Stimulated activated CD4-positive, alpha-beta T cell treated with anti-CD3 and anti-CD28 coated beads, Interleukin-1b, Interleukin-23, amount 100 ng/mL, for 1 hour (primary cell): ENCODE results near the gene MED27.
"Not testable (repeated sequence)": the region's sequence is repeated elsewhere in the genome, so short reads cannot be mapped to it uniquely, and the experiment has no call there.

Experiments used
- DNase-seq, 2 donors: peaks; one replicate each; pipeline ENCODE4 v3.0.0-alpha.2; 2020; ENCODE audit warnings: low read depth in 2 of 2

The MED27 gene

GRCh38 chr9:131925677-131926177 lies 153.9 kb downstream of the MED27 start:
- DNase-seq, result no peak

GRCh38 chr9:131923766-131924165 lies 155.9 kb downstream of the MED27 start:
- DNase-seq, result no peak

DNA sequence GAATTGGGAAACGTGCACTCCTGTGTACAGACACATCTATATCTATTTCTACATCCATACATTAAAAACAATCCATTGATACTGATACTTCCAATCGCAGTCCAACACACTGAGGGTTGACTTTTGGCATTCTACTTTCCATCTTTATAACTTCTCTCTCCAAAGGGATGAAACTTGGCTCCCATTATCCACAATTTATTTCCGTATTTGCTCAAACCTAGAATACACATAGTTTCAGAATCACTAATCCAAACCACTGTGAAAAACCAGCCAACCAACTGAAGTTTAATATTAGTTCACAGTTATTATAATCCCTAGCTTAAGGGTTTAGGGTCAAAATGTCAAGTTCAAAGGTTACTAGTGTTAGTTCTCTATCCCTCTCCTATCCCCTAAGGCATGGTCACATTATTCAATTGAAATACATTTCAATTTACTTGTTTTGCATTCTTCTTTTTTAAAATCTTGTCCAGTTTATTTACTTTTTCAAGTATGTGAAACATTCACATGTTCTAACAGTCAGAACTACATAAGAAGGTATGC lies 156.5 kb downstream of the MED27 start:
- DNase-seq, result no peak

GRCh38 chr9:131921635-131922034 lies 158.0 kb downstream of the MED27 start:
- not testable (repeated sequence) for DNase-seq

DNA sequence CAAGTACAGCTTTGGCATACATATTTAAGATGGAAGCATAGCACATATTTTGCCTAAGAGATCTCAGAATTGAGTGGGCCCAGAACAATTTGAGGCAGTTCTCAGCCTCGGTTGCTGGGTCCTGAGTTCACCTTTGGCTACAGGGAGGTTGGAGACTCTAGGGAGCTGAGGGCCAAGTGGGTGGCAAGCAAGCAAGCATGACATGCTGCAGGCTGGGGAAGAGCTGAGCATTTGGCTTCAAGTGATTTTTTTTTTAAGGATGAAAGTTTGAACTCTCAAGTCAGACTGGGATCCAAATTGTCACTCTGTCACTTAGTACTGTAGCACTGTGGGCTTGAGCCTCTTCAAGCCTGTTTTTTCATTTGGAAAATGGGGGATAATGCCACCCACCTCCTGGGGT lies 160.5 kb downstream of the MED27 start:
- no peak for DNase-seq

DNA sequence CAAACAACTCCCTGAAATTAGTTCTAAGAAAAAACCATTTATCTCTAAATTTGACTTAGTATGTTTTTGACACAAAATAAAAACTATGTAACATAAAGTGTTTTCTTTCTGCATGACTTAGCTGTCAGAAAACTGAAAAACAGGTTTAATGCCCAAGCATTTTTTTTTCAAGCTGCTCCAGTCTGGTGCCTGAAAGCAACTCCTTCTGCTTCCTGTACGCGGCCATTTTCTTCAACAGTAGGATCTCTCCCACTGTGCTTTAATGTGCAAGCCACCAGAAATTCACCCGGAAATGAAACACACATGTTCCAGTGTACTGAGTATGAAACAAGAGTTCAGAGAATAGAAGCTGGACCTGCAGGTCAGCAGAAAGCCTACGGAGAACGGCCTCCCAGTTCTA lies 161.2 kb downstream of the MED27 start:
- no peak for DNase-seq

DNA sequence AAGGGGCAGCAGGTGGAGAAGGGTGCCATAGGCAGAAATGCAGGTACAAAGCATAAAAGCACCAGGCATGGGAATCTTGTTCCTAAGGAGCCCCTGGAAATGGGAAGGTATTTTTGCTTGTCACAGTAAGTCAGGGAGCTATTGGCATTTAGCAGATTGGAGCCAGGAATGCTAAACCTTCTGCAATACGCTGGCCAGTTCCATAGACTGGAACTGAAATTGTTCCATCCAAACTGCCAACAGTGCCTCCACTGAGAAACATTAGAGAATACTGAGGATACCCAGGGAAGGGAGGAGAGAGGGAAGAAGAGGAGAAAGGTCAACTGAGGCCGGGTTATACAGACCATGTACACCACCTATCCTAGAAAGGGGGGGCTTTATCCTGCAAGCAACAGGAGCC lies 162.7 kb downstream of the MED27 start:
- DNase-seq, result no peak

GRCh38 chr9:131915181-131915580 lies 164.5 kb downstream of the MED27 start:
- DNase-seq, result no peak

DNA sequence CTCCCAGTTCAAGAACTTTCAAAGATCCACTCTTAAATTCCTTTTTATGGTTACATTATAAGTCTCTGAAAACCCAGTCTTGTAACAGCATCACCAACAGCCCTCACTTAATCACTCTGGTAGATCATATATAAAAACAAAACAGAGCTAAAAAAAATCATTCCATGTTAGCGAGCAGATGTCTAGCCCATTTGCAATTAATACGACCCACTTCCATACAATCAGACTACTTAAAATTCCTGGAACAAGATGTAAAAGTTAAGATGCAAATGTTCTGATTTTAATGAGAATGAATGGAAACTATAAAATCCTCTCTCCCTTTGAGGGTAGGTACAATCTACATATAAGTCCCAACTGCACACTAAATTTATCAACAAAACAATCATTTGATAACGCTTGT lies 167.0 kb downstream of the MED27 start:
- no peak for DNase-seq

- DNase-seq, result no peak
Measured at GRCh38 chr9:131912069-131912468, 167.6 kb downstream of the MED27 start.

- DNase-seq, result no peak
Measured at GRCh38 chr9:131910572-131910971, 169.1 kb downstream of the MED27 start.

- no peak for DNase-seq
Measured at GRCh38 chr9:131905144-131905543, 174.5 kb downstream of the MED27 start.

DNA sequence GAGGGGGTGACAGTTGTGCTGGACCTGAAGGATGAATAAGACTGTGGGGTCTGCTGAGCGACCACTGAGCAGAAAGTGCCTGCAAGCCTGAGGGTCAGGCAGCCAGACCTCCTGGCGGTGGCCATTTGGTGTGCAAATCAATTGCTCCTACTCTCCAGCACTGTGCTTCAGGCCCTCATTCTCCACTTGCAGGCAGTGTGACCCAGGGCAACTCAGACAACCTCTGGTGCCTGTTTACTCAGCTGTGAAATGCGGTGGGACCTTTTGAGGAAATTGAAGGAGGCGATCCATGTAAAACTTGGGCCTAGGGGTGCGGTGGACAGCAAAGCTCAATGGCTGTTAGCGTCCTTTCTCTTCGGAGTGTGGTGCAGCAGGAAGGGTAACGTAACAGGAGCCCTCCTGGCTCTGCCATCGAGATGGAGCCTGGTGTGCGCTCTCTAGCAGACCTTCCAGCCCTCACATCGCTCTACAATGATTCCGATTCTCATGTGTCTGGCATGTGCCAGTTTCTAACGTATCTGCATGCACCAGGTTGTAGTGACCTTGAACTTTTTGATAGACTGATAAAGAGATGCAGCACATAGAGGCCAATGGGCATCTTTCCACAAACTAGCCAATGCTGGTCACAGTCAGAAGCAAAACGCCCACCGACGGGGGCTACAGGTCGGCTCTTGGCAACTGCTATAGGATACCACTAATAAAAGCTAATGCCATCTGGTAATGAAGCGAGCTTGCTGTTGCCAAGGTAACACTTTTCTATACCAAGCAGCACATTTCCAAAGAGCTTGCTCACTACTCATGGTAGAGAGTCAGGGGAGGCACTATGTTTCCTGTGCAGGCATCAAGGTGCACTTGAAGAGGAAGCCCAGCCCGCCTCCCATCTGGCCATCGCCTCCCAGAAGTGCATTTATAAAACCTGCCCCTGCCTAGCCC lies 180.1 kb downstream of the MED27 start:
- DNase-seq, result no peak

- DNase-seq, result no peak
Measured at GRCh38 chr9:131892902-131893500, 186.7 kb downstream of the MED27 start.

- DNase-seq, result no peak
Measured at GRCh38 chr9:131892162-131892707, 187.4 kb downstream of the MED27 start.

GRCh38 chr9:131891598-131891997 lies 188.1 kb downstream of the MED27 start:
- DNase-seq, result no peak

DNA sequence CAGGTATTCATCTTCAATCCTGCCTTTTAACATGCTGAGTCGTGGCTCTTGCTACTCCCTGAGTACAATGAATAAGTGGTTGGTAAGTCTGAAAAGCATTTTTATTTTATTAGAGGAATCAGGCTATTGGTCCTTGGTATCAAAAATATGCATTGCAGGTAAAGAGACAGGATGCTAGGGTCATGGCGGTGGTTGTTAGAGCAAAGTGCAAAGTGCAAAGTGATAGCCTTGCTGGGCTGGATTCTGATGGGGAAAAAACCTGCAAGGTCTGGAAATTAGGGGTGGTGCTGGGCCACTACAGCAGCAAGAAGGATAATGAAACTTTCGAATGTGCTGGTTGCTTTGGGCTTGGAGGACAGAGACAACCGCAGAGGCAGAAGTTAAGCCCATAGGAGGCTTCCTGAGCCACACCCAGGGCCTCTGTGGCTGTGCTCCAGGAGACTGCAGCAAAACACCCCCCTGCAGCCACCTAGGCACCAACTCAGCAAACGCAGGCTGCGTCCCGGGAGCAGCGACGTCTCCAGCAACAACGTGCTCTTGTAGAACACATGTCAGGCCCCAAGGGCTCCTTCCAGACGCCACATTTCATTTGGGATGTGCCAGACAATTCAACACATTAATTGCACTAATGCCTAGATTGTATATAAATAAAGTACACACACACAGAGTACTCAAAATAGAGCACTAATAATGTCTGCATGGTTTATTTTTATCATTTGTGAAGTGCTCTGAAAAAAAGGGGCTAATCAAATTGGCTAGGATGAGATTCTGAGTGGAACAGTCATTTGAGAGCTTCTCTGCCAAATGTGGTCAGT lies 190.0 kb downstream of the MED27 start:
- no peak for DNase-seq

DNA sequence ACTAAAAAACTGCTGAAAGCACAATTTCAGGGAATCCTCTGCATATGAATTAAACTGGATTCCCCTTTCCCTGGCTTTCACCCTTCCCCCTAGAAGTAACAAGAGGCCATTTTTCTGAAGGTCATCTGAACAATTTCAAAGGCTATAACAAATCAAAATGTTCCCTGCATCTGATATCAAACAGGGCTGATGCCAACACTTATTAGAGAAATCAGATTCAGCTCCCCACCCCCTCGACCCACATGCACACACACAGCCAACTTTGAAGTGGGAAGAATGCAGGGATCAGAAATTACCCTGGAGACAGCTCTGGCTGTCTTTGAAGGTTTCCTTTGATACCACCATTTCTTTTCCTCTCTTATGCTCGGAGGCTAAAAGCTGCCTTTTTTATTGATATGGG lies 190.7 kb downstream of the MED27 start:
- no peak for DNase-seq

GRCh38 chr9:131887680-131888079 lies 192.0 kb downstream of the MED27 start:
- DNase-seq, result no peak

DNA sequence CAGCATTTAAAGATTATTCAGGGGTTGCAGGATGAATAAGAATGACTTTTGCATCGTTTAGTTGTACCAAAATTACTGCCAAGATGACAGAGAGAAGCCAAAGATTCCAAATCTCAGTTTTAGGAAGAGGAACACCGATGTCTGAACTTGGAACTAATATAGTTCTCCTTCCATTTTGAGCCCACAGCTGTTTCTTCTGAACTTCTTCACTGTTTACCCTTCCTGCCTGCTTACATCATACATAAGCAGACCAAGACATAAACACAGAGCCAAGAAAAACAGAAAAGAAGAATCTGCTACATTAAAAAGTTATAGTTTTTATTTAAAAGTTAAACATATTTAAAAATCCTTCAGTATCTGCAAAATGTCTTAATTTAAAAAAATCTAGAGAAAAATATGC lies 192.8 kb downstream of the MED27 start:
- DNase-seq, result no peak

- no peak for DNase-seq
Measured at GRCh38 chr9:131885144-131885609, 194.5 kb downstream of the MED27 start.

GRCh38 chr9:131884222-131884621 lies 195.4 kb downstream of the MED27 start:
- DNase-seq, result no peak
